HEK293T (cell line): Measurements from ENCODE around the gene AKR1C8.
"Not testable (repeated sequence)": the region's sequence is repeated elsewhere in the genome, so short reads cannot be mapped to it uniquely, and the experiment has no call there.

ENCODE experiments used
- CTCF ChIA-PET: fragments of 350-600 bp; formaldehyde crosslinking; extraction: SDS; loops from one replicate; lab custom pipeline; 2021; ENCODE audit warnings: antibody characterized with exemption, inconsistent platforms; lab: Yijun Ruan, JAX
- POLR2A ChIA-PET: fragments of 350-600 bp; formaldehyde crosslinking; extraction: SDS; loops from one replicate; lab custom pipeline; 2020; ENCODE audit warnings: antibody characterized with exemption, inconsistent platforms; lab: Yijun Ruan, JAX
- DNase-seq: peaks from one replicate; pipeline ENCODE4 v3.0.0; 2012; ENCODE audit warnings: mixed read lengths; ENCODE audit errors: extremely low spot score
- ARNT ChIP-seq: fragments of 450-650 bp; IDR thresholded peaks from 2 replicates; pipeline ENCODE4 v1.6.1; 2017; ENCODE audit warnings: mild to moderate bottlenecking
- BHLHE40 ChIP-seq: fragments of 450-650 bp; IDR thresholded peaks from 2 replicates; pipeline ENCODE4 v1.6.1; 2016; ENCODE audit warnings: mild to moderate bottlenecking, moderate library complexity, borderline replicate concordance
- CTBP1 ChIP-seq: fragments of 450-650 bp; IDR thresholded peaks from 2 replicates; pipeline ENCODE4 v1.6.1; 2016; ENCODE audit warnings: borderline replicate concordance
- ELF4 ChIP-seq: fragments of 450-650 bp; IDR thresholded peaks from 2 replicates; pipeline ENCODE4 v1.6.1; 2017; ENCODE audit warnings: antibody characterized with exemption
- FOXA1 ChIP-seq: fragments of 450-650 bp; IDR thresholded peaks from 2 replicates; pipeline ENCODE4 v1.6.1; 2016; ENCODE audit warnings: mild to moderate bottlenecking
- FOXK2 ChIP-seq: fragments of 450-650 bp; IDR thresholded peaks from 2 replicates; pipeline ENCODE4 v1.6.1; 2016; ENCODE audit warnings: mild to moderate bottlenecking
- FOXM1 ChIP-seq: fragments of 450-650 bp; IDR thresholded peaks from 2 replicates; pipeline ENCODE4 v1.6.1; 2017; ENCODE audit warnings: mild to moderate bottlenecking, borderline replicate concordance
- HDGF ChIP-seq: fragments of 450-650 bp; IDR thresholded peaks from 2 replicates; pipeline ENCODE4 v1.6.1; 2017; ENCODE audit warnings: antibody characterized with exemption, borderline replicate concordance
- L3MBTL2 ChIP-seq: fragments of 450-650 bp; conservative IDR thresholded peaks from 2 replicates; pipeline ENCODE4 v1.6.1; 2016; ENCODE audit warnings: mild to moderate bottlenecking
- LEF1 ChIP-seq: fragments of 450-650 bp; IDR thresholded peaks from 2 replicates; pipeline ENCODE4 v1.6.1; 2017; ENCODE audit warnings: mild to moderate bottlenecking, borderline replicate concordance
- NFRKB ChIP-seq: fragments of 450-650 bp; IDR thresholded peaks from 2 replicates; pipeline ENCODE4 v1.6.1; 2016; ENCODE audit warnings: mild to moderate bottlenecking, moderate library complexity
- PKNOX1 ChIP-seq: fragments of 450-650 bp; IDR thresholded peaks from 2 replicates; pipeline ENCODE4 v1.6.1; 2016
- SP1 ChIP-seq: fragments of 450-650 bp; IDR thresholded peaks from 2 replicates; pipeline ENCODE4 v1.6.1; 2017
- SUZ12 ChIP-seq: fragments of 450-650 bp; IDR thresholded peaks from 2 replicates; pipeline ENCODE4 v1.6.1; 2016; ENCODE audit warnings: mild to moderate bottlenecking
- TARDBP ChIP-seq: fragments of 450-650 bp; IDR thresholded peaks from 2 replicates; pipeline ENCODE4 v1.6.1; 2016
- ZNF384 ChIP-seq: fragments of 450-650 bp; IDR thresholded peaks from 2 replicates; pipeline ENCODE4 v1.6.1; 2016

The AKR1C8 gene

GRCh38 chr10:5136468-5137087 is 48.4 kb downstream of the AKR1C8 start:
- ChIA-PET POLR2A (no interaction called here), CTCF (no interaction called here)
- DNase-seq, result no peak
- no peak for TF ChIP-seq SUZ12
- no peak for TF ChIP-seq LEF1
- TF ChIP-seq SP1, result no peak
- TF ChIP-seq HDGF, result no peak
- TF ChIP-seq TARDBP, result no peak
- no peak for TF ChIP-seq ELF4
- no peak for TF ChIP-seq NFRKB
- no peak for TF ChIP-seq CTBP1
- no peak for TF ChIP-seq FOXK2
- no peak for TF ChIP-seq BHLHE40
- no peak for TF ChIP-seq L3MBTL2
- TF ChIP-seq PKNOX1, result no peak
- TF ChIP-seq FOXA1, result no peak
- no peak for TF ChIP-seq FOXM1
- TF ChIP-seq ZNF384, result no peak
- TF ChIP-seq ARNT, result no peak

GRCh38 chr10:5135581-5135980 is 49.4 kb downstream of the AKR1C8 start:
- no peak for DNase-seq
- TF ChIP-seq ARNT, result no peak
- TF ChIP-seq FOXA1, result no peak
- no peak for TF ChIP-seq SP1
- no peak for TF ChIP-seq HDGF
- no peak for TF ChIP-seq ELF4
- no peak for TF ChIP-seq TARDBP
- TF ChIP-seq NFRKB, result no peak
- TF ChIP-seq ZNF384, result no peak
- no peak for TF ChIP-seq BHLHE40
- no peak for TF ChIP-seq SUZ12
- TF ChIP-seq CTBP1, result no peak
- no peak for TF ChIP-seq FOXK2
- no peak for TF ChIP-seq LEF1
- no peak for TF ChIP-seq FOXM1
- TF ChIP-seq PKNOX1, result no peak
- TF ChIP-seq L3MBTL2, result no peak
- POLR2A ChIA-PET, result no interaction called here
- CTCF ChIA-PET, result no interaction called here

GRCh38 chr10:5125315-5126044 is 59.5 kb downstream of the AKR1C8 start:
- TF ChIP-seq PKNOX1 (no peak), BHLHE40 (no peak), SUZ12 (no peak), FOXA1 (no peak), SP1 (no peak), FOXM1 (no peak), ELF4 (no peak), ZNF384 (no peak), HDGF (no peak), CTBP1 (no peak)
- POLR2A ChIA-PET, result no interaction called here
- DNase-seq, result no peak
- CTCF ChIA-PET, result no interaction called here

GRCh38 chr10:5123886-5124285 is 61.1 kb downstream of the AKR1C8 start:
- POLR2A ChIA-PET, result no interaction called here

GRCh38 chr10:5119997-5120396 is 65.0 kb downstream of the AKR1C8 start:
- DNase-seq, POLR2A ChIA-PET, CTCF ChIA-PET: not testable (repeated sequence)

More at GRCh38 chr10:5123886-5124285, 61.1 kb downstream of the AKR1C8 start:
- CTCF ChIA-PET, result no interaction called here
- DNase-seq, result no peak
- TF ChIP-seq SP1 (no peak), PKNOX1 (no peak), FOXA1 (no peak), TARDBP (no peak), ZNF384 (no peak), HDGF (no peak), FOXM1 (no peak), ELF4 (no peak), CTBP1 (no peak), ARNT (no peak), L3MBTL2 (no peak), NFRKB (no peak), BHLHE40 (no peak), FOXK2 (no peak)

GRCh38 chr10:5117026-5117425 is 67.9 kb downstream of the AKR1C8 start:
- DNase-seq, result no peak
- ChIA-PET CTCF (no interaction called here), POLR2A (no interaction called here)
- TF ChIP-seq NFRKB (no peak), PKNOX1 (no peak), LEF1 (no peak), FOXM1 (no peak), CTBP1 (no peak), FOXA1 (no peak), L3MBTL2 (no peak), HDGF (no peak), ZNF384 (no peak), SUZ12 (no peak), ARNT (no peak), TARDBP (no peak), FOXK2 (no peak), SP1 (no peak), ELF4 (no peak), BHLHE40 (no peak)
